ENCODE results near the gene ECPAS. TPM values are rescaled to one million over a fixed set of nuclear protein-coding genes. Genes with fewer than 3 reads are reported as not detected.

The ECPAS gene
- total RNA-seq, 1 experiment from 2014 or later = 122 TPM

GRCh38 chr9:111399211-111399739 lies 84.9 kb downstream of the ECPAS start:
- H3K4me1 Mint-ChIP-seq = peaks cover 20% of the 10 kb centered on the region
- POLR2A ChIA-PET = no interaction called here
- CTCF ChIA-PET = no interaction called here
- H3K36me3 Mint-ChIP-seq = peaks cover 70% of the 10 kb centered on the region
- H3K27me3 Mint-ChIP-seq (ENCODE audit: low read depth) = no peaks in the 10 kb centered on the region
- no peak for DNase-seq (ENCODE audit: low spot score)
- TF ChIP-seq ERG (CRISPR knock-in tag; IDR thresholded peaks at IDR 0.05) (no peak), ZNF138 (CRISPR knock-in tag; conservative IDR thresholded peaks at IDR 0.05) (no peak), NFE2L1 (CRISPR knock-in tag; IDR thresholded peaks at IDR 0.05) (no peak), SMAD4 (CRISPR knock-in tag; IDR thresholded peaks at IDR 0.05) (no peak), ELF4 (CRISPR knock-in tag; IDR thresholded peaks at IDR 0.05; ENCODE audit: low read depth) (no peak), FOXP4 (CRISPR knock-in tag; IDR thresholded peaks at IDR 0.05) (no peak), USF1 (CRISPR knock-in tag; IDR thresholded peaks at IDR 0.05) (no peak)
- TF ChIP-seq, protein P1, sequence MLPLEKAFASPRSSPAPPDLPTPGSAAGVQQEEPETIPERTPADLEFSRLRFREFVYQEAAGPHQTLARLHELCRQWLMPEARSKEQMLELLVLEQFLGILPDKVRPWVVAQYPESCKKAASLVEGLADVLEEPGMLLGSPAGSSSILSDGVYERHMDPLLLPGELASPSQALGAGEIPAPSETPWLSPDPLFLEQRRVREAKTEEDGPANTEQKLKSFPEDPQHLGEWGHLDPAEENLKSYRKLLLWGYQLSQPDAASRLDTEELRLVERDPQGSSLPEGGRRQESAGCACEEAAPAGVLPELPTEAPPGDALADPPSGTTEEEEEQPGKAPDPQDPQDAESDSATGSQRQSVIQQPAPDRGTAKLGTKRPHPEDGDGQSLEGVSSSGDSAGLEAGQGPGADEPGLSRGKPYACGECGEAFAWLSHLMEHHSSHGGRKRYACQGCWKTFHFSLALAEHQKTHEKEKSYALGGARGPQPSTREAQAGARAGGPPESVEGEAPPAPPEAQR (CRISPR knock-in tag; IDR thresholded peaks at IDR 0.05) = no peak
- no peak overlapping the region for H3K27ac Mint-ChIP-seq
- peaks cover 38% of the 10 kb centered on the region for H3K9me3 Mint-ChIP-seq
- ATAC-seq = no peak
- no peak overlapping the region for H3K4me3 Mint-ChIP-seq

- ChIA-PET CTCF (no interaction called here), POLR2A (no interaction called here)
- H3K27ac Mint-ChIP-seq = no peak overlapping the region
- TF ChIP-seq SP1 (CRISPR knock-in tag; conservative IDR thresholded peaks at IDR 0.05) (no peak), FOXP1 (CRISPR knock-in tag; IDR thresholded peaks at IDR 0.05; ENCODE audit: borderline replicate concordance) (no peak), ATF1 (CRISPR knock-in tag; IDR thresholded peaks at IDR 0.05) (no peak), ZNF416 (CRISPR knock-in tag; IDR thresholded peaks at IDR 0.05) (no peak), OVOL2 (CRISPR knock-in tag; IDR thresholded peaks at IDR 0.05; ENCODE audit: borderline replicate concordance) (no peak), SMAD4 (CRISPR knock-in tag; IDR thresholded peaks at IDR 0.05) (no peak), RELA (CRISPR knock-in tag; IDR thresholded peaks at IDR 0.05; ENCODE audit: borderline replicate concordance) (no peak), ESRRA (CRISPR knock-in tag; IDR thresholded peaks at IDR 0.05; ENCODE audit: borderline replicate concordance) (no peak), MXD4 (CRISPR knock-in tag; IDR thresholded peaks at IDR 0.05; ENCODE audit: borderline replicate concordance) (no peak), TEAD4 (CRISPR knock-in tag; IDR thresholded peaks at IDR 0.05) (no peak), SMAD3 (CRISPR knock-in tag; IDR thresholded peaks at IDR 0.05; ENCODE audit: borderline replicate concordance) (no peak), CBFB (CRISPR knock-in tag; IDR thresholded peaks at IDR 0.05; ENCODE audit: low read depth) (no peak), GABPB1 (CRISPR knock-in tag; IDR thresholded peaks at IDR 0.05) (no peak)
- TF ChIP-seq, protein P2, sequence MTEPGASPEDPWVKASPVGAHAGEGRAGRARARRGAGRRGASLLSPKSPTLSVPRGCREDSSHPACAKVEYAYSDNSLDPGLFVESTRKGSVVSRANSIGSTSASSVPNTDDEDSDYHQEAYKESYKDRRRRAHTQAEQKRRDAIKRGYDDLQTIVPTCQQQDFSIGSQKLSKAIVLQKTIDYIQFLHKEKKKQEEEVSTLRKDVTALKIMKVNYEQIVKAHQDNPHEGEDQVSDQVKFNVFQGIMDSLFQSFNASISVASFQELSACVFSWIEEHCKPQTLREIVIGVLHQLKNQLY (CRISPR knock-in tag; IDR thresholded peaks at IDR 0.05) = no peak
- H3K36me3 Mint-ChIP-seq = peaks cover 46% of the 10 kb centered on the region
- no peak for DNase-seq (ENCODE audit: low spot score)
- ATAC-seq = no peak
- H3K27me3 Mint-ChIP-seq (ENCODE audit: low read depth) = no peaks in the 10 kb centered on the region
- H3K9me3 Mint-ChIP-seq = no peaks in the 10 kb centered on the region
- no peaks in the 10 kb centered on the region for H3K4me1 Mint-ChIP-seq
- no peak overlapping the region for H3K4me3 Mint-ChIP-seq
Measured at GRCh38 chr9:111393971-111394370, 90.2 kb downstream of the ECPAS start.

Measured in WTC11 (cell line).